ENCODE results near the gene PPP4C.

DNA sequence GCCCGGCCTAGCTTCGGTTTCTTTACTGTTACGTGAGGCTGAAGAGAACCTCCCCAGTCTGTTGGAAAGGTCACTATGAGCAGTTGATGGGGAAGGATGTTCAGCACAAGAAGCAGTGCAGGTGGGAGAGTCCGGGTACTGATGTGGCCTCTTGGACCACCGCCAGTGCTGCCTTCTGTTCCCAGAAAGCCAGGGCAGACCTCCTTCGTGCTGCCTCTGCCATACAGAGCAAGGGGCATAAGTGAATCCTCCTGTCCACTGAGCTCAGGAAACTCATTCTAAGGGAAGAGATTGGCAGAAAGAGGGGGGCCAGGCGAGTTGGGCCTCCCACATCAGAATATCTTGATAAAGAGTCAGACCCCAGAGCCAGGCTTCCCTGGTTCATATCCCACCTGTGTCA lies 3.7 kb downstream of the PPP4C start:
- TF ChIP-seq CTCF (IDR thresholded peaks at IDR 0.05; ENCODE audit: insufficient read depth, low read length) (no peak), GABPA (IDR thresholded peaks at IDR 0.05; ENCODE audit: low read depth) (no peak), POLR2AphosphoS5 (IDR thresholded peaks at IDR 0.05; ENCODE audit: low read depth) (no peak)
- TF ChIP-seq, protein P1, sequence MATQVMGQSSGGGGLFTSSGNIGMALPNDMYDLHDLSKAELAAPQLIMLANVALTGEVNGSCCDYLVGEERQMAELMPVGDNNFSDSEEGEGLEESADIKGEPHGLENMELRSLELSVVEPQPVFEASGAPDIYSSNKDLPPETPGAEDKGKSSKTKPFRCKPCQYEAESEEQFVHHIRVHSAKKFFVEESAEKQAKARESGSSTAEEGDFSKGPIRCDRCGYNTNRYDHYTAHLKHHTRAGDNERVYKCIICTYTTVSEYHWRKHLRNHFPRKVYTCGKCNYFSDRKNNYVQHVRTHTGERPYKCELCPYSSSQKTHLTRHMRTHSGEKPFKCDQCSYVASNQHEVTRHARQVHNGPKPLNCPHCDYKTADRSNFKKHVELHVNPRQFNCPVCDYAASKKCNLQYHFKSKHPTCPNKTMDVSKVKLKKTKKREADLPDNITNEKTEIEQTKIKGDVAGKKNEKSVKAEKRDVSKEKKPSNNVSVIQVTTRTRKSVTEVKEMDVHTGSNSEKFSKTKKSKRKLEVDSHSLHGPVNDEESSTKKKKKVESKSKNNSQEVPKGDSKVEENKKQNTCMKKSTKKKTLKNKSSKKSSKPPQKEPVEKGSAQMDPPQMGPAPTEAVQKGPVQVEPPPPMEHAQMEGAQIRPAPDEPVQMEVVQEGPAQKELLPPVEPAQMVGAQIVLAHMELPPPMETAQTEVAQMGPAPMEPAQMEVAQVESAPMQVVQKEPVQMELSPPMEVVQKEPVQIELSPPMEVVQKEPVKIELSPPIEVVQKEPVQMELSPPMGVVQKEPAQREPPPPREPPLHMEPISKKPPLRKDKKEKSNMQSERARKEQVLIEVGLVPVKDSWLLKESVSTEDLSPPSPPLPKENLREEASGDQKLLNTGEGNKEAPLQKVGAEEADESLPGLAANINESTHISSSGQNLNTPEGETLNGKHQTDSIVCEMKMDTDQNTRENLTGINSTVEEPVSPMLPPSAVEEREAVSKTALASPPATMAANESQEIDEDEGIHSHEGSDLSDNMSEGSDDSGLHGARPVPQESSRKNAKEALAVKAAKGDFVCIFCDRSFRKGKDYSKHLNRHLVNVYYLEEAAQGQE (IDR thresholded peaks at IDR 0.05; ENCODE audit: insufficient replicate concordance, low read depth): no peak
